H54 (cell line): ENCODE data around the gene CHD3.

Experiments
- DNase-seq: peaks from one replicate; pipeline ENCODE4 v3.0.0; 2011; ENCODE audit warnings: low spot score, mixed read lengths; ENCODE audit not compliant: insufficient read length
- FAIRE-seq: peaks from 3 replicates; lab custom pipeline; 2011; peaks lifted over from hg19 to GRCh38; lab: Jason Lieb, UNC
- POLR2A ChIP-seq: IDR thresholded peaks from 2 replicates; pipeline ENCODE4 v1.6.1; 2011; ENCODE audit warnings: low read depth, mild to moderate bottlenecking, low read length

The CHD3 gene

DNA sequence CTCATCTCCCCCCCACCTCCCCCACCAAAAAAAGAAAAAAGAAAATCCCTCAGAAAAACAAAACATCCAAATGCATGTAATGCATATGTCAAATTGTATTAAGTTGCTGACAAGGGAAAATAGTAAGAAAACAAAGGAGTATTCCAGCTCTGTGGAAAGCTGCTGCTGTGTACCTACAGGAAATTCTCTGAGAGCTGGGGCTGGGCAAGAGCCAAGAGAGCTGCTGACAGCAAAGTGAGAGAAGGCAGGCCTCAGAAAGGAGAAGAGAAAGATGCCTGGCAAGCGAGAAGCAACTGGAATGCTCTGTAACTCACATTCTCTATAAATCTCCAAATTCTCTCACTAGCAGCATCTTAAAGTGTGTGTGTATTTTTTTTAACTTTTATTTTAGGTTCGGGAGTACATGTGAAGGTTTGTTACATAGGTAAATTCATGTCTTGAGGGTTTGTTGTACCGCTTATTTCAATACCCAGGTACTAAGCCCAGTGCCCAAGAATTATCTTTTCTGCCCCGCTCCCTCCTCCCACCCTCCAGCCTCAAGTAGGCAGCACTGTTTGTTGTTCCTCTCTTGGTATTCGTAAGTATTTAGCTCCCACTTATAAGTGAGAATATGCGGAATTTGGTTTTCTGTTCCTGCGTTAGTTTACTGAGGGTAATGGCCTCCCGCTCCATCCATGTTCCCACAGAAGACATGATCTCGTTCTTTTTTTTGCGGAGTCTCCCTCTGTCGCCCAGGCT, 67.8 kb downstream of the CHD3 start:
- DNase-seq = no peak
- TF ChIP-seq POLR2A = no peak
- no peak for FAIRE-seq

DNA sequence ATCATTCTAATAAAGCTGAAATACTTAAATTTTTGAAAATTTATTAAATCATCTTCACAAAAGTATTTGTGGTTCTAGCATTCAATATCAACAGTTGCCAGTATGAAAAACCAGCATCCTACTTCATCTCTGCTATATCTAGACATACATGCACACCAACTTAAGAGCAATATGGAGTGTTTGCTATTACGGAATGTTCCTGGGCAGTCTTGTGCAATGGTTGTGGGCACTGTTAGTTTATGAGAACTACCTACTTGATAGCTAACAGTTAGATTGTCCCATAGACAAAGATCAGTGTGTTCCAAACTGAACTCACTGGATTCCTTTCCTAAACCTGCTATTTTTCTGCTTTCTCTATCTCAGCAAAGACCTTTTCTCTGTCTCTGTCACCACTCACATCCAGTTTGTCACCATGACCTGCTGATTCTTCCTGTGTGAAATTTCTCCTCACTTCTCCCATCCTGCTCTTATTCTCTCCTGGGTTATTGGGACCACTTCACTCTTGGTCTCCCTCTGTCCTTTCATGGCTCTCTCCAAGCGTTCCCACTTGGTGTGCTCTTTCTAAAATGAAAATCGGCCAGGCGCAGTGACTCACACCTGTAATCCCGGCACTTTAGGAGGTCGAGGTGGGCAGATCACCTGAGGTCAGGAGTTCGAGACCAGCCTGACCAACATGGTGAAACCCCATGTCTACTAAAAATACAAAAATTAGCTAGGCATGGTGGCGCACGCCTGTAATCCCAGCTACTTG, 71.1 kb downstream of the CHD3 start:
- TF ChIP-seq POLR2A = no peak
- DNase-seq (no peak), FAIRE-seq (no peak)

DNA sequence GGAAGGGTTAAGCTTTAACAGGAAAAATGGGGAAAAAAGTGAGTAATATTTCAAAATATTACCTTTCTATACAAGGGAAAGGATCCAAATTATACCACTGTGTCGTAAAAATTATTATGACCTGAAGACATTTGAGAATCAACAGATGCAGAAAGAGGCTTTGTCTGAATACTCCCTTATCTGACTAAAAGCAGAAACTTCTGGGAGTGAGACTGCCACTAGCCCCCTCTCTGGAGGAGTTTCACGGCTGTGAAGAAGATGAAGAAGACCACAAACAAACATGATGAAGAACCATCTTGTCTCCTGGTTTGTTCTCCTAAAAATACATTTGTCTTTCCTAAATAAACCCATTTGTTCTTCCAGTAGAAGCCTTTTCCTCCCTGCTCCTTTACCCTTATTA, 72.8 kb downstream of the CHD3 start:
- no peak for DNase-seq
- FAIRE-seq = no peak
- no peak for TF ChIP-seq POLR2A
